MM.1S (cell line): ENCODE measurements around the gene DCAF15.

Experiments
- DNase-seq: peaks from one replicate; pipeline ENCODE4 v3.0.0-alpha.2; 2015
- H2AFZ ChIP-seq: fragments of 300-600 bp; sonication (generic); 2 replicates; pipeline ENCODE4 v1.6.0; 2016; ENCODE audit warnings: antibody characterized with exemption, low read length
- H3F3A ChIP-seq: fragments of 300-600 bp; sonication (generic); 2 replicates; pipeline ENCODE4 v1.6.1; 2016; ENCODE audit warnings: mild to moderate bottlenecking, antibody characterized with exemption, low read length, moderate library complexity, mixed read lengths; ENCODE audit not compliant: insufficient read depth
- H3K27ac ChIP-seq: fragments of 300-600 bp; sonication (generic); 2 replicates; pipeline ENCODE4 v1.5.1; 2016; ENCODE audit warnings: mild to moderate bottlenecking, low read length
- H3K27me3 ChIP-seq: fragments of 300-600 bp; sonication (generic); replicated peaks from 2 replicates; pipeline ENCODE4 v1.6.0; 2016; ENCODE audit warnings: low read length; ENCODE audit not compliant: insufficient read depth
- H3K36me3 ChIP-seq: fragments of 300-600 bp; sonication (generic); replicated peaks from 2 replicates; pipeline ENCODE4 v1.6.1; 2016; ENCODE audit warnings: mild to moderate bottlenecking, low read length, mixed read lengths; ENCODE audit not compliant: insufficient read depth
- H3K4me1 ChIP-seq: fragments of 300-600 bp; sonication (generic); 2 replicates; pipeline ENCODE4 v1.6.1; 2016; ENCODE audit warnings: low read length, mixed read lengths
- H3K4me2 ChIP-seq: fragments of 300-600 bp; sonication (generic); 2 replicates; pipeline ENCODE4 v1.6.0; 2016; ENCODE audit warnings: low read depth, low read length
- H3K4me3 ChIP-seq: fragments of 300-600 bp; sonication (generic); 2 replicates; pipeline ENCODE4 v1.5.1; 2016; ENCODE audit warnings: low read length, mixed read lengths
- H3K79me2 ChIP-seq: fragments of 300-600 bp; sonication (generic); 2 replicates; pipeline ENCODE4 v1.6.1; 2016; ENCODE audit warnings: mixed run types, low read length, mixed read lengths
- H3K9ac ChIP-seq: fragments of 300-600 bp; sonication (generic); 2 replicates; pipeline ENCODE4 v1.6.1; 2016; ENCODE audit warnings: low read length, mixed read lengths
- H3K9me2 ChIP-seq: fragments of 300-600 bp; sonication (generic); replicated peaks from 2 replicates; pipeline ENCODE4 v1.6.1; 2016; ENCODE audit warnings: mild to moderate bottlenecking, low read length, mixed read lengths; ENCODE audit not compliant: insufficient read depth
- H3K9me3 ChIP-seq: fragments of 300-600 bp; sonication (generic); replicated peaks from 2 replicates; pipeline ENCODE4 v1.6.1; 2016; ENCODE audit warnings: mild to moderate bottlenecking, low read length, mixed read lengths; ENCODE audit not compliant: insufficient read depth
- H4K20me1 ChIP-seq: fragments of 300-600 bp; sonication (generic); 2 replicates; pipeline ENCODE4 v1.6.1; 2016; ENCODE audit warnings: mild to moderate bottlenecking, low read length, moderate library complexity, mixed read lengths; ENCODE audit not compliant: insufficient read depth
- EZH2 ChIP-seq: fragments of 300-600 bp; sonication (generic); optimal IDR thresholded peaks from 2 replicates; pipeline ENCODE3; 2017; ENCODE audit warnings: low read depth, mild to moderate bottlenecking, antibody characterized with exemption, low read length, mixed read lengths
- EZH2phosphoT487 ChIP-seq: fragments of 300-600 bp; sonication (generic); IDR thresholded peaks from 2 replicates; pipeline ENCODE4 v1.6.1; 2018; ENCODE audit warnings: antibody characterized with exemption, low read length
- TF ChIP-seq, protein P1 (sequence below): fragments of 300-600 bp; sonication (generic); IDR thresholded peaks from 2 replicates; pipeline ENCODE4 v1.5.1; 2016; ENCODE audit warnings: antibody characterized with exemption, low read length, mixed read lengths

DCAF15 gene

GRCh38 chr19:13964776-13965175, 12.5 kb downstream of the DCAF15 start:
- no peak overlapping the region for H3K4me3 ChIP-seq
- no peak overlapping the region for H3K9ac ChIP-seq
- no peaks in the 10 kb centered on the region for H3K79me2 ChIP-seq
- no peaks in the 10 kb centered on the region for H3K9me2 ChIP-seq
- H4K20me1 ChIP-seq: no peaks in the 10 kb centered on the region
- no peak for DNase-seq
- no peaks in the 10 kb centered on the region for H3K4me1 ChIP-seq
- H3K36me3 ChIP-seq: no peaks in the 10 kb centered on the region
- no peaks in the 10 kb centered on the region for H3F3A ChIP-seq
- H3K4me2 ChIP-seq: no peak overlapping the region
- no peak overlapping the region for H3K27ac ChIP-seq
- no peaks in the 10 kb centered on the region for H3K27me3 ChIP-seq
- TF ChIP-seq EZH2phosphoT487: no peak
- TF ChIP-seq EZH2: no peak
- TF ChIP-seq, protein P1, sequence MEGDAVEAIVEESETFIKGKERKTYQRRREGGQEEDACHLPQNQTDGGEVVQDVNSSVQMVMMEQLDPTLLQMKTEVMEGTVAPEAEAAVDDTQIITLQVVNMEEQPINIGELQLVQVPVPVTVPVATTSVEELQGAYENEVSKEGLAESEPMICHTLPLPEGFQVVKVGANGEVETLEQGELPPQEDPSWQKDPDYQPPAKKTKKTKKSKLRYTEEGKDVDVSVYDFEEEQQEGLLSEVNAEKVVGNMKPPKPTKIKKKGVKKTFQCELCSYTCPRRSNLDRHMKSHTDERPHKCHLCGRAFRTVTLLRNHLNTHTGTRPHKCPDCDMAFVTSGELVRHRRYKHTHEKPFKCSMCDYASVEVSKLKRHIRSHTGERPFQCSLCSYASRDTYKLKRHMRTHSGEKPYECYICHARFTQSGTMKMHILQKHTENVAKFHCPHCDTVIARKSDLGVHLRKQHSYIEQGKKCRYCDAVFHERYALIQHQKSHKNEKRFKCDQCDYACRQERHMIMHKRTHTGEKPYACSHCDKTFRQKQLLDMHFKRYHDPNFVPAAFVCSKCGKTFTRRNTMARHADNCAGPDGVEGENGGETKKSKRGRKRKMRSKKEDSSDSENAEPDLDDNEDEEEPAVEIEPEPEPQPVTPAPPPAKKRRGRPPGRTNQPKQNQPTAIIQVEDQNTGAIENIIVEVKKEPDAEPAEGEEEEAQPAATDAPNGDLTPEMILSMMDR: no peak
- no peaks in the 10 kb centered on the region for H3K9me3 ChIP-seq
- H2AFZ ChIP-seq: no peak overlapping the region

DNA sequence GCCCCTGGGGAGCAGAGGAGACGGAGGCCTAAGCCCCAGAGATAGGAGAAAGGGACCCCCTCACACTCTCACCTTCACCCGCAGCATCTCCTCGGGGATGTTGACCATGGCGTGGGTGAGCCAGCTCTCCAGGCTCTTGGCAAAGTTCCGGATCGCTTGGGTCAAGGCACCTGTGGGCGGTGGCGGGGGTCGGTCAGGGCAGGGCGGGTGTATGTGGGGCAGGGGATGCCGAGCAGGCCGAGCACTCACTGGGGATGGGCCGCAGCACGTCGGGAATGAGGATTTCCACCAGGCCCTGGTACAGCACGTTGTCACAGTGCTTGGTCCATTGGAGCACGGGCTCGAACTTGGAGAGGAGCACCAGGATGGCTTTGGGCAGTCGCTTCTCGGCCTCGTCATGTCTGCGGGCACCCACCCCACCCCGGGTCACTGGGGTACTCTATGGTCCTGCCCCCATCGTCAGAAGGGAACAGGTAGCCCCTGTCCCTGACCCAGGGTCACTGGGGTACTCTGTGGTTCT, 13.1 kb downstream of the DCAF15 start:
- no peaks in the 10 kb centered on the region for H3K36me3 ChIP-seq
- TF ChIP-seq, protein P1: no peak
- TF ChIP-seq EZH2phosphoT487: no peak
- TF ChIP-seq EZH2: no peak
- no peak overlapping the region for H3K4me3 ChIP-seq
- H3K9ac ChIP-seq: no peak overlapping the region
- no peaks in the 10 kb centered on the region for H3K27me3 ChIP-seq
- no peaks in the 10 kb centered on the region for H3K9me3 ChIP-seq
- no peak for DNase-seq
- no peaks in the 10 kb centered on the region for H3K79me2 ChIP-seq
- H3F3A ChIP-seq: no peaks in the 10 kb centered on the region
- H3K27ac ChIP-seq: no peak overlapping the region
- no peak overlapping the region for H3K4me2 ChIP-seq
- no peaks in the 10 kb centered on the region for H4K20me1 ChIP-seq
- H3K9me2 ChIP-seq: no peaks in the 10 kb centered on the region
- no peaks in the 10 kb centered on the region for H3K4me1 ChIP-seq
- H2AFZ ChIP-seq: no peak overlapping the region

- Histone ChIP-seq H3K79me2 (no peaks in the 10 kb centered on the region), H3F3A (no peaks in the 10 kb centered on the region), H3K9me2 (no peaks in the 10 kb centered on the region), H3K36me3 (no peaks in the 10 kb centered on the region), H3K27me3 (no peaks in the 10 kb centered on the region), H3K4me1 (no peaks in the 10 kb centered on the region), H3K27ac (no peak overlapping the region), H4K20me1 (no peaks in the 10 kb centered on the region), H3K9me3 (no peaks in the 10 kb centered on the region), H3K9ac (no peak overlapping the region), H2AFZ (no peak overlapping the region), H3K4me3 (no peak overlapping the region), H3K4me2 (no peak overlapping the region)
- DNase-seq: no peak
- TF ChIP-seq, protein P1: no peak
- no peak for TF ChIP-seq EZH2
- no peak for TF ChIP-seq EZH2phosphoT487
Measured at GRCh38 chr19:13965926-13966683, 13.8 kb downstream of the DCAF15 start.
